Kidney (tissue), 14 donors: ENCODE data around the gene SLC25A47. TPM values are rescaled to one million over a fixed set of nuclear protein-coding genes. Genes with fewer than 3 reads are reported as not detected.

Experiments used
- DNase-seq, 5 donors: peaks; one replicate each; pipeline ENCODE4 v3.0.0-alpha.2; 2013 to 2020
- FAIRE-seq: peaks from 2 replicates; lab custom pipeline; 2012; peaks lifted over from hg19 to GRCh38; lab: Jason Lieb, UNC
- H3K27ac ChIP-seq, 2 donors: one replicate each; pipeline ENCODE4 v1.7.0; 2013; ENCODE audit warnings: low read depth in 2 of 2, low read length in 2 of 2, inconsistent platforms in 1 of 2
- H3K27me3 ChIP-seq: one replicate; pipeline ENCODE4 v1.7.1; 2013; ENCODE audit warnings: low read length, inconsistent platforms; ENCODE audit not compliant: control insufficient read depth, insufficient read depth
- H3K36me3 ChIP-seq, 3 donors: one replicate each; pipeline versions ENCODE4 v1.7.0 to v1.7.1; 2013; ENCODE audit warnings: low read length in 3 of 3, control low read depth in 1 of 3, inconsistent platforms in 1 of 3; ENCODE audit not compliant: insufficient read depth in 3 of 3, control insufficient read depth in 2 of 3
- H3K4me1 ChIP-seq, 3 donors: one replicate each; pipeline versions ENCODE4 v1.7.0 to v1.7.1; 2013; ENCODE audit warnings: low read length in 3 of 3, inconsistent platforms in 1 of 3, low read depth in 1 of 3; ENCODE audit not compliant: control insufficient read depth in 2 of 3, insufficient read depth in 2 of 3
- H3K4me3 ChIP-seq, 3 donors: one replicate each; pipeline versions ENCODE4 v1.7.0 to v1.8.1; 2013; ENCODE audit warnings: low read length in 3 of 3, control low read depth in 1 of 3, inconsistent platforms in 1 of 3
- H3K9ac ChIP-seq, 3 donors: one replicate each; pipeline versions ENCODE4 v1.7.0 to v1.7.1; 2013; ENCODE audit warnings: low read length in 3 of 3, control low read depth in 1 of 3, inconsistent platforms in 1 of 3
- H3K9me3 ChIP-seq, 3 donors: one replicate each; pipeline versions ENCODE4 v1.7.0 to v1.7.1; 2013; ENCODE audit warnings: low read length in 3 of 3, control low read depth in 1 of 3, inconsistent platforms in 1 of 3; ENCODE audit not compliant: control insufficient read depth in 2 of 3, insufficient read depth in 1 of 3
- CTCF ChIP-seq: IDR thresholded peaks from 3 replicates; pipeline ENCODE4 v1.5.1; 2012; ENCODE audit warnings: mild to moderate bottlenecking, moderate library complexity, borderline replicate concordance; ENCODE audit not compliant: insufficient read depth; ENCODE audit errors: extremely low read depth
- intact Hi-C: fragments of 100-400 bp; cut with DNase I; formaldehyde crosslinking; loops from one replicate; pipeline ENCODE4 v1.11.1; 2022
- polyA plus RNA-seq: library from polyadenylated mRNA; stranded (reverse); fragments of 350-450 nt; fragmentation: Illumina TruSeq; extraction: RNeasy Lipid Tissue Mini Kit (QIAGEN cat#74804); gene quantifications from one replicate; pipeline ENCODE4 v1.2.3, GENCODE V29; 2014; ENCODE audit warnings: low read depth, low replicate concordance; ENCODE audit not compliant: insufficient read depth
- total RNA-seq: library from RNA; stranded (reverse); fragmentation: NEBNext Ultra II Directional; extraction: Animal tissue kit (Norgen Biotek cat#: 25700); gene quantifications from one replicate; pipeline ENCODE4 v1.2.1, GENCODE V29; 2021
- donor health status: control.
- donor health status: control.
- donor health status: control.
- donor health status: control.
- donor health status: control.
- donor health status: DM: yes; HTN: yes; CAD: no.
- donor health status: Normal renal cell carcinoma (clear cell type).

SLC25A47 gene
- total and polyA plus RNA-seq, 2 donors from 2014 or later, result 1.0 TPM; not detected in 1

- Histone ChIP-seq H3K4me3 (no peak overlapping the region), H3K9me3 (peaks cover 0 to 2% (median 0%) of the 10 kb centered on the region in 3 donors), H3K4me1 (no peaks in the 10 kb centered on the region), H3K27me3 (no peaks in the 10 kb centered on the region), H3K27ac (no peak overlapping the region), H3K9ac (no peak overlapping the region), H3K36me3 (peaks cover 10 to 27% (median 14%) of the 10 kb centered on the region in 3 donors)
- intact Hi-C loops, result no loop called here
- no peak for DNase-seq
- no peak for FAIRE-seq
- TF ChIP-seq CTCF, result no peak
These were observed 36.0 kb downstream of the SLC25A47 start for GRCh38 chr14:100359111-100359510.

GRCh38 chr14:100359881-100360280 is 36.7 kb downstream of the SLC25A47 start:
- Histone ChIP-seq H3K36me3 (peaks cover 10 to 27% (median 13%) of the 10 kb centered on the region in 3 donors), H3K4me3 (no peak overlapping the region), H3K27me3 (no peaks in the 10 kb centered on the region), H3K4me1 (no peaks in the 10 kb centered on the region), H3K9ac (no peak overlapping the region), H3K27ac (no peak overlapping the region), H3K9me3 (peaks cover 0 to 2% (median 0%) of the 10 kb centered on the region in 3 donors)
- intact Hi-C loops, result no loop called here
- DNase-seq, result no peak
- no peak for TF ChIP-seq CTCF
- FAIRE-seq, result no peak

GRCh38 chr14:100361626-100362025 is 38.5 kb downstream of the SLC25A47 start:
- FAIRE-seq (no peak), DNase-seq (no peak)
- intact Hi-C loops, result no loop called here
- H3K27ac ChIP-seq, result no peak overlapping the region
- H3K27me3 ChIP-seq, result no peaks in the 10 kb centered on the region
- H3K9me3 ChIP-seq, result peaks cover 0 to 2% (median 0%) of the 10 kb centered on the region in 3 donors
- H3K4me3 ChIP-seq, result no peak overlapping the region
- H3K9ac ChIP-seq, result no peak overlapping the region
- peaks cover 10 to 20% (median 15%) of the 10 kb centered on the region in 3 donors for H3K36me3 ChIP-seq
- H3K4me1 ChIP-seq, result no peaks in the 10 kb centered on the region
- no peak for TF ChIP-seq CTCF
